K562 (cell line): ENCODE measurements around the gene MCAM. TPM values are rescaled to one million over a fixed set of nuclear protein-coding genes. Genes with fewer than 3 reads are reported as not detected.
A peak's percentile ranks its signal among the peaks of the same experiment; 100 is the strongest.

Source experiments
- ATAC-seq: fragments of 200-7000 bp; cut with Tn5 transposase; 3 replicates; pipeline ENCODE4 v1.9.1; 2020; ENCODE audit warnings: moderate library complexity
- BruUV-seq: library from RNA; stranded (reverse); fragments of 400-500 nt; replicated peaks from 2 replicates; lab custom pipeline; 2021; lab: Mats Ljungman, UMichigan
- CTCF ChIA-PET: fragments of 300-600 bp; formaldehyde crosslinking; extraction: SDS; loops from one replicate; lab custom pipeline; 2021; ENCODE audit warnings: low intra/inter-chr PET ratio; lab: Yijun Ruan, JAX
- POLR2A ChIA-PET: fragments of 300-600, 350-650 bp; sonication (Branson Sonifier 250); formaldehyde crosslinking; extraction: SDS; loops from one replicate; lab custom pipeline; 2021; ENCODE audit warnings: antibody characterized with exemption, inconsistent platforms; lab: Yijun Ruan, JAX
- DNase-seq, 4 experiments: peaks; one replicate each; pipeline versions ENCODE4 v3.0.0 to v3.0.0-alpha.2; 2011 to 2018; ENCODE audit warnings: low spot score in 3 of 4, mixed read lengths in 3 of 4; ENCODE audit errors: extremely low read depth in 1 of 4
- FAIRE-seq: peaks from 2 replicates; lab custom pipeline; 2011; peaks lifted over from hg19 to GRCh38; lab: Jason Lieb, UNC
- H2AFZ ChIP-seq: 2 replicates; pipeline ENCODE4 v1.6.0; 2011; ENCODE audit warnings: low read depth, low read length, control low read depth, inconsistent platforms
- H3K27ac ChIP-seq: fragments of 200-600 bp; 3 replicates; pipeline ENCODE4 v1.8.0; 2011; ENCODE audit warnings: low read depth, mild to moderate bottlenecking, control low read depth, inconsistent platforms, low read length, moderate library complexity, mixed read lengths; ENCODE audit errors: extremely low read depth
- H3K27me3 ChIP-seq, 2 experiments: fragments of 300-600 bp in 1 of 2; 2 replicates in 1 of 2; 3 replicates in 1 of 2; pipeline versions ENCODE4 v1.6.0 to v1.8.0; 2011; ENCODE audit warnings: inconsistent platforms in 2 of 2, low read length in 2 of 2, mild to moderate bottlenecking in 1 of 2, mixed read lengths in 1 of 2, moderate library complexity in 1 of 2; ENCODE audit not compliant: control insufficient read depth in 2 of 2, insufficient read depth in 2 of 2
- H3K36me3 ChIP-seq: fragments of 300-600 bp; 3 replicates; pipeline ENCODE4 v1.8.0; 2011; ENCODE audit warnings: mild to moderate bottlenecking, low read length, inconsistent platforms; ENCODE audit not compliant: control insufficient read depth, insufficient read depth
- H3K4me1 ChIP-seq, 2 experiments: fragments of 200-600 bp in 1 of 2; replicated peaks in 1 of 2; 2 replicates in 1 of 2; 3 replicates in 1 of 2; pipeline versions ENCODE4 v1.5.1 to v1.8.0; 2011; ENCODE audit warnings: inconsistent platforms in 2 of 2, low read length in 2 of 2, mild to moderate bottlenecking in 1 of 2, mixed read lengths in 1 of 2, moderate library complexity in 1 of 2; ENCODE audit not compliant: control insufficient read depth in 2 of 2, insufficient read depth in 2 of 2
- H3K4me2 ChIP-seq: 2 replicates; pipeline ENCODE4 v1.6.1; 2011; ENCODE audit warnings: low read length, control low read depth, inconsistent platforms, mixed read lengths; ENCODE audit not compliant: insufficient read depth
- H3K4me3 ChIP-seq: fragments of 200-600 bp; sonication (generic), shearing (Covaris generic); 2 replicates; pipeline ENCODE4 v1.5.1; 2016; ENCODE audit warnings: control low read depth, inconsistent platforms
- H3K79me2 ChIP-seq: fragments of 200-600 bp; 3 replicates; pipeline ENCODE4 v1.8.0; 2011; ENCODE audit warnings: low read length, inconsistent platforms; ENCODE audit not compliant: control insufficient read depth, insufficient read depth
- H3K9ac ChIP-seq, 2 experiments: 2 replicates each; pipeline versions ENCODE4 v1.6.0 to v1.6.1; 2011; ENCODE audit warnings: low read depth in 2 of 2, low read length in 2 of 2, control low read depth in 1 of 2, inconsistent platforms in 1 of 2, mild to moderate bottlenecking in 1 of 2, mixed read lengths in 1 of 2; ENCODE audit not compliant: insufficient read depth in 1 of 2
- H3K9me1 ChIP-seq: one replicate; pipeline ENCODE4 v1.6.0; 2011; ENCODE audit warnings: inconsistent platforms, mild to moderate bottlenecking, low read length, moderate library complexity; ENCODE audit not compliant: control insufficient read depth, insufficient read depth
- H3K9me3 ChIP-seq: replicated peaks from 2 replicates; pipeline ENCODE4 v1.5.1; 2011; ENCODE audit warnings: low read depth, low read length, inconsistent platforms; ENCODE audit not compliant: control insufficient read depth, insufficient read depth
- H4K20me1 ChIP-seq: replicated peaks from 2 replicates; pipeline ENCODE4 v1.6.1; 2011; ENCODE audit warnings: low read length, inconsistent platforms, mixed read lengths; ENCODE audit not compliant: control insufficient read depth, insufficient read depth
- HIVEP1 ChIP-seq: fragments of 250-450 bp; sonication (Bioruptor Pico); IDR thresholded peaks from 2 replicates; pipeline ENCODE4 v1.4.0; 2020; ENCODE audit warnings: mild to moderate bottlenecking
- MAZ ChIP-seq, 2 experiments: fragments of 450-650 bp in 1 of 2; sonication (generic) in 1 of 2; formaldehyde crosslinking; IDR thresholded peaks in 1 of 2; conservative IDR thresholded peaks in 1 of 2; 2 replicates each; pipeline versions ENCODE4 v1.4.0 to v1.5.0; 2020; ENCODE audit warnings: mild to moderate bottlenecking in 1 of 2, missing genetic modification reagents in 1 of 2
- POLR2G ChIP-seq: fragments of 200-400 bp; formaldehyde crosslinking; IDR thresholded peaks from 2 replicates; pipeline ENCODE4 v1.6.1; 2017; ENCODE audit warnings: low read depth, mild to moderate bottlenecking, antibody characterized with exemption, low read length, moderate library complexity
- SIN3A ChIP-seq, 2 experiments: fragments of 150-350 bp in 1 of 2; IDR thresholded peaks; 2 replicates each; pipeline ENCODE4 v1.6.1; 2011 to 2016; ENCODE audit warnings: borderline replicate concordance in 2 of 2, low read depth in 2 of 2, low read length in 2 of 2, mild to moderate bottlenecking in 2 of 2, moderate library complexity in 2 of 2; ENCODE audit not compliant: control insufficient read depth in 1 of 2
- STAT5A ChIP-seq: IDR thresholded peaks from 2 replicates; pipeline ENCODE4 v1.6.1; 2012; ENCODE audit warnings: low read length, inconsistent platforms, borderline replicate concordance
- U2AF2 ChIP-seq: fragments of 200-400 bp; formaldehyde crosslinking; optimal IDR thresholded peaks from 2 replicates; pipeline ENCODE3; 2017; ENCODE audit warnings: low read depth, mild to moderate bottlenecking, low read length
- WGBS: fragments of 100-300 bp; shearing (Covaris generic); methylation state at CpG from one replicate; pipeline ENCODE4 v1.1.6; 2016; ENCODE audit warnings: low coverage, mixed read lengths; ENCODE audit not compliant: insufficient coverage; ENCODE audit errors: missing lambda C conversion rate; 5-methylcytosine and 5-hydroxymethylcytosine counted together
- in situ Hi-C: fragments of 300-500 bp; cut with MboI; formaldehyde crosslinking; loops from 4 replicates; pipeline ENCODE4 v1.15.0; 2018; ENCODE audit warnings: inconsistent platforms, mixed read lengths
- intact Hi-C: fragments of 100-400 bp; cut with micrococcal nuclease; formaldehyde crosslinking; loops from 2 replicates; pipeline ENCODE4 v1.14.2; 2022
- polyA plus RNA-seq, 8 experiments: library from polyadenylated mRNA; depleted of rRNA in 4 of 8; stranded (reverse) in 5 of 8; unstranded in 3 of 8; fragments of >200 nt; fragmentation: Nextera tagmentation in 2 of 8; fragmentation: Illumina TruSeq in 1 of 8; extraction: Ambion mirVana in 2 of 8; extraction: Trizol in 1 of 8; gene quantifications; 2 replicates each; pipeline versions ENCODE4 v1.2.1 to v1.2.3, GENCODE V29; 2011 to 2014; ENCODE audit warnings: inconsistent platforms in 1 of 8, missing spikeins in 1 of 8
- total RNA-seq, 7 experiments: library from RNA; depleted of rRNA in 6 of 7; stranded (reverse); fragments of >200 nt in 6 of 7; fragmentation: Illumina TruSeq in 2 of 7; extraction: Trizol in 2 of 7; gene quantifications; 2 replicates each; pipeline versions ENCODE4 v1.2.1 to v1.2.3, GENCODE V29; 2011 to 2021; ENCODE audit warnings: low replicate concordance in 1 of 7

Gene MCAM
- total and polyA plus RNA-seq, 9 of the 15 experiments (the other 6 are each of a cell fraction or from before 2014, with no cell fraction given): 14.7 to 118 (median 53.6) TPM

DNA sequence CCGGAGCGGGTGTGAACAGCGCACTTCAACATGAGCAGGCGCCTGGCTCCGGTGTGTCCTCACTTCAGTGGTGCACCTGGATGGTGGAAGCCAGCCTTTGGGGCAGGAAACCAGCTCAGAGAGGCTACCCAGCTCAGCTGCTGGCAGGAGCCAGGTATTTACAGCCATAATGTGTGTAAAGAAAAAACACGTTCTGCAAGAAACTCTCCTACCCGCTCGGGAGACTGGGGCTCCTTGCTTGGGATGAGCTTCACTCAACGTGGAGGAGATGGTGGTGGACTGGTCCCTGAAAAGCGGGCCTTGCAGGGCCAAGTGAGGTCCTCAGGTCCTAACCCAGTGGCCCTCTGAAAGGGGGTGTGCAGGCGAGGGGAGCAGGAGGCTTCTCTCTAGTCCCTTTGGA lies 7.5 kb downstream of the MCAM start:
- no TSS peak for BruUV-seq
- peaks cover 0 to 8% of the 10 kb centered on the region in 2 experiments; a peak in 2 of 5 replicates for H3K4me1 ChIP-seq
- no peaks in the 10 kb centered on the region for H3K9me3 ChIP-seq
- intact Hi-C loops: no loop called here
- H3K9me1 ChIP-seq: no peaks in the 10 kb centered on the region
- no peak overlapping the region for H3K4me2 ChIP-seq
- H3K79me2 ChIP-seq: no peaks in the 10 kb centered on the region
- in situ Hi-C loops: no loop called here
- no peak overlapping the region for H3K27ac ChIP-seq
- TF ChIP-seq STAT5A: no peak
- TF ChIP-seq MAZ (CRISPR knock-in tag; conservative IDR thresholded peaks at IDR 0.05 in 1 of 2, IDR thresholded peaks at IDR 0.05 in 1 of 2): no peak
- no peak for TF ChIP-seq SIN3A (IDR thresholded peaks at IDR 0.05; ENCODE audit: borderline replicate concordance in 2 of 2, control insufficient read depth in 1 of 2, low read depth in 2 of 2, low read length in 2 of 2)
- 0 out of 2 replicates have a peak, but pooled peaks have one; percentile 42 for TF ChIP-seq POLR2G
- TF ChIP-seq U2AF2: no peak
- no peak for TF ChIP-seq HIVEP1 (CRISPR knock-in tag)
- DNase-seq (no peak), FAIRE-seq (no peak), ATAC-seq (no peak)
- H4K20me1 ChIP-seq: no peaks in the 10 kb centered on the region
- H3K9ac ChIP-seq: no peak overlapping the region
- POLR2A ChIA-PET: interaction anchor here (0.6 to 3.2 kb wide), 9 partner anchors 8 to 307 kb away, joined by 3 to 17 read pairs (median 5); partner anchors contain the start of gene MCAM
- H3K27me3 ChIP-seq: no peaks in the 10 kb centered on the region
- WGBS: 90% methylated on average over 9 of the region's 11 CpGs
- peaks cover 78% of the 10 kb centered on the region; the same call in 2 of the 3 replicates for H3K36me3 ChIP-seq
- H3K4me3 ChIP-seq: no peak overlapping the region
- CTCF ChIA-PET: no interaction called here
- no peak overlapping the region for H2AFZ ChIP-seq
